HG03439 (cell line): ENCODE data around the gene UBL7.

Experiments used
- ATAC-seq: cut with Tn5 transposase; IDR thresholded peaks from one replicate; pipeline ENCODE4 v1.9.1; 2021; ENCODE audit warnings: mild to moderate bottlenecking, moderate library complexity; ENCODE audit not compliant: unreplicated experiment

Gene UBL7

GRCh38 chr15:74442063-74442462 lies 18.9 kb downstream of the UBL7 start:
- ATAC-seq, result no peak

GRCh38 chr15:74441248-74441941 lies 19.6 kb downstream of the UBL7 start:
- no peak for ATAC-seq

- peak; percentile 39 for ATAC-seq
Observed at GRCh38 chr15:74438721-74439316, 22.1 kb downstream of the UBL7 start.

- ATAC-seq, result no peak
Observed at GRCh38 chr15:74438206-74438605, 22.8 kb downstream of the UBL7 start.

DNA sequence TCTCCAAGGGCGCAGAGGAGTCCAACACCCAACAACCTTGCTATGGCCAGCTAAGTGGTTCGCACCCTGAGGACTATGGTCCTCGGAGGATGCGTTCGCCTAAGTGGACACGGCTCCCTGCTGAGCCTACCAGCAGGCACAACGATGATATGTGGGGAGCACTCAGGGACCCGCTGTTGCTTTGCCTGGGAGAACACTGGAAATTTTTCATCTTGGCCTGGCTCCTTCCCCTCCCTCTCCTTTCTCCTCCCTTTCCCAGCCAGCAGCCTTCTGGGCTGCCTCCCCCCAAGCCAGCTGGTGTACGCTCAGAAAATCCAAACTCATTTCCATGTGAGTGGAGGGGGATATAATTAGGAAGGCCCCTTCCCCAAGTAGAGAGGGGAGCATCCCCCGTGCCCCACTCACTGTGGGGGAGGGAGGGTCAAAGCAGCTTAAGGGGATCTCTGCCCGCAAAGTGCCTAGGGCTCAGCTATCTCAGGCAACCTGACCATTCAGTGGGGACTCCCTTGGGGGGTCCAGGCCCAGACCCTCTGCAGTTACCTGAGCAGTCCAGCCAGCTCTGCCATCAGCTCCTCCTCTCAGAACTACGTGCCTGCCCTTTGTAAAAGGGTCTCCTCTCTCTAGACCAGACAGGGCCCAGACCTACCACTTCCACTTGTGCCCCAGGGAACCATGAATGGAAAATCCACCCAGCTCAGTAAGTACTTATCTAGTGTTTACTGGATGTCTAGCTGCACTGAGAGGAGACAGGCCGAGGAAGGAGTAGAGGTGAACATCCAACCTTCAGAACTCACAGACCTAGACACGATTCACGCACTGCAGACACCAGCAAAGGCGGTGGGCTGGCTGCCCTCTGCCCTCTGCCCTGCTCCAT lies 26.5 kb downstream of the UBL7 start:
- ATAC-seq, result no peak

DNA sequence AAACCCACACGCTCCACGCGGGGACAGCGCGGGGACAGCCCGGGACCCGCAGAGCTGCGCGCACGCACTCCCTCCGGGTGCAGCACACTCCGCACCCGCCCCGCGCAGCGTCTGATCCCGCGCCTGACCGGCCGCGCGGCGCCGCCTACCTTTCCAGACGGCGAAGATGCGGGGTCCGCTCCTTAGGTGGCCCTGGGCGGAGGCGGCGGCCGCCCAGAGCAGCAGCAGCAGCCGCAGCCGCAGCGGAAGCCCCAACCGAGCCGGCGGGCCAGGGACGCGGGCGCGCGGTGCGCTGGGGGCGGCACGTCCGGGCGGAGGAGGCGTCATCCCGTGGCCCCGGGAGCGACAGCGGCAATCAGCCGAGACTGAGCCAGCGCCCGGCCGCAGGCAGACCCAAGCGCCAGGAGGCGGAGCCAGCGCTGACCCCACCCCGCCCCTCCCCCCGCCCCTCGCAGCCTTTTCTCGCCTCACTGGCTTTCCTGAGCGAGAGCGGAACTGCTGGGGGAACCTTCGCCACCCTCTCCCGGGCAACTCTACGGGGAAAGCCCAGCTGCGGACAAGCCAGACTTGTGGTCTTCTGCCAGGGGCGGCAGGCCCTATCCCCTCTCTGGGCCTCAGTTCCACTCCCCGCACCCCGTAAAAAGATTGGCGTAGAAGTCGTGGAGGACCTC lies 27.2 kb downstream of the UBL7 start, which contains the start of gene SEMA7A:
SEMA7A (minus strand) TSS at position 367 of the 671 bp plus-strand sequence; CDS start at position 327, 40 bp downstream.
- peak; percentile 56 for ATAC-seq

DNA sequence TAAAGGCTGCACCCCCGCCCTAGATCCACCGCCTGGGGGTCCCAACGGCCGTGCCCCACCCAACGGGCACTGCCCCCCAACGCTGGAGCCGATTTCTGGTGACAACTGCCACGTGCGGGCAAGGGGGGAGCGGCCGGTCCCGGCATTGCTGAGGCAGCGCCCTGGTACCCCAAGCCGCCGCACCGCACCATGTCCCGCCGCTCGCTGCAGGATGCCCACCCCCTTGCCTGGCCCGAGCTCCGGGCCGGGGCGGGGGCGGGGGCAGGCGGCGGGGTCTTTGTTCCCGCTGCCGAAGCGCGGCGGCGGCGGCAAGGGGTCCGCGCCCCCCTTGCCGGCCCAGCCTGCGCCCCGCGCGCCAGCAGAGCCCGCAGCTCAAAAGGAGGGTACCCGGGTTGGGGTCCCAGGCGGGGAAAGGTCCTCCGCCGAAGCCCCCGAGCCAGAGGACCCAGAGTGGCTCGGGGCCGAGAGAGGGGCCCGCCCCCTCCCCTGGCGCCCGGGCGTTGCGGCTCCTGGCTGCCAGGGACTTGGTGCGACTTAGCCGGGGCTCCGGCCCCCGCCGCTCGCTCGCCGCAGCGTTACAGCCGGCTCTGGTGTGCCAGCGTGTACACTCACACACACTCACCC lies 27.9 kb downstream of the UBL7 start:
- ATAC-seq, result no peak

- ATAC-seq, result no peak
Observed at GRCh38 chr15:74432271-74432967, 28.5 kb downstream of the UBL7 start.

- ATAC-seq, result no peak
Observed at GRCh38 chr15:74431645-74432044, 29.3 kb downstream of the UBL7 start.

- no peak for ATAC-seq
Observed at GRCh38 chr15:74431116-74431515, 29.8 kb downstream of the UBL7 start.

GRCh38 chr15:74430510-74430951 lies 30.4 kb downstream of the UBL7 start:
- no peak for ATAC-seq

DNA sequence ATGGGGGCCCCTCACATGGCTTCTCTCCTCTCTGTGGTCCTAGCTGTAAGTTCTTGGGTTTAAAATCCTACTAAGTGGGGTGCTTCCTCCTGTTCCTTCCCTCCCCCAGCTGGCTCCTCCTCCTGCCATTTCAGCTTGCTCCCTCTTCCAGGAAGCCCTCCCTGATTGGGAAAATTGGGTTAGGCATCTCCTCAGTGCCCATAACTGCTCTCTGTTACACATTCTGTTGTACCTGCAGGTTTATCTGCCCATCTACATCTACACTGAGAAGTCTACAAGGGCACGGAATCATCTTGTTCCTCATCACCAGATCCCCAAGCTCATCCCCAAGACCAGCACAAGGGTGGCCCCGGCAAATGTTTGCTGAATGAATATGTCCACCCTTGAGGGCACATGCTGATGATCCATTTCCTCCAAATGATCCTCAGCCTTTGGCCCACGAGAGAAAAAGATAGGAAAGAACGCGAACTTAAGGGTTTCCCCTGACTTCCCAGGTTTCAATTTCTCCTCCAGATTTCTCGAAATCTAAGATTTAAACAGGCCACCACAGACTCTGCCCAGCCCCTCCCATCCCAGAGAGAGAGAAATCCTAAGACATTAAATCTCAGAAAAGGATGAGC lies 31.1 kb downstream of the UBL7 start:
- no peak for ATAC-seq

DNA sequence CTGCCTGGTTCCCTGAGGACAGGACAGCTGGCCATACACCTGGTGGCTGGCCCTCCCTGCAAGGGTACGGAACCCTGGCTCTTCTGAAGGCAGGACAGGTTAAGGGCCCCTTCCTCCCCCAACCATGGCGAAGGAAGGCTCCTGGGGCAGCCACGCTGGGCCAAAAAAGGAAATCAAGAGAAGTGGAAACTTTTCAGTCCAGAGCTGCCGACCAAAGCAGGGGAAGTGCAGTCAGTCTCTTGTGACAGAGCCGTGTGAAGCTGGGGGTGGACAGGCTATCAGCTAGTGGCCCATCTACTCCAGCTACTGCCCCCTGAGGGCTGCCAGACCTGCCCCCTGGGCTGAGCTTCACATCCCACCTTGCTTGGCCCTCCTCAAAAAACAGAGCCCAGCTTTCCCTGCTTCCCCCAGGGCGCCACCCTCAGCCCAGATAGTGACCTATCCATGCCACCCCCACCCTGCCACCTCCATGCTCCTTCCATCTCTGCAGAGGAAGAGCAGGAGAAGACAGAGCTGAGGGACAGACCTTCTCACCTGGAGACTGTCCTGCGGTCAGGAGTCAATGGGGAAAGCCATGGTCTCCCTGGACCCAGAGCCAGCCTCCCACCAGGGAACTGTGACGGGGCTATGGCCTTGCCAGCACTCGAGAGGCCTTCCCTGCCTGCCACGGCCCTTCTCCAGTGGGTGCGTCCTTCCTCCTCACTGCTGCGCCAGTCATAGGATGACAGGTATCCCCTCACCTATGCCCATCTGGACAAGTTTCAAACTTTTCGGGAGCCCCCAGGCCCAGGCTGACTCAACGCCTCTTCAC lies 31.8 kb downstream of the UBL7 start:
- no peak for ATAC-seq

GRCh38 chr15:74428442-74428787 lies 32.5 kb downstream of the UBL7 start:
- ATAC-seq, result no peak

DNA sequence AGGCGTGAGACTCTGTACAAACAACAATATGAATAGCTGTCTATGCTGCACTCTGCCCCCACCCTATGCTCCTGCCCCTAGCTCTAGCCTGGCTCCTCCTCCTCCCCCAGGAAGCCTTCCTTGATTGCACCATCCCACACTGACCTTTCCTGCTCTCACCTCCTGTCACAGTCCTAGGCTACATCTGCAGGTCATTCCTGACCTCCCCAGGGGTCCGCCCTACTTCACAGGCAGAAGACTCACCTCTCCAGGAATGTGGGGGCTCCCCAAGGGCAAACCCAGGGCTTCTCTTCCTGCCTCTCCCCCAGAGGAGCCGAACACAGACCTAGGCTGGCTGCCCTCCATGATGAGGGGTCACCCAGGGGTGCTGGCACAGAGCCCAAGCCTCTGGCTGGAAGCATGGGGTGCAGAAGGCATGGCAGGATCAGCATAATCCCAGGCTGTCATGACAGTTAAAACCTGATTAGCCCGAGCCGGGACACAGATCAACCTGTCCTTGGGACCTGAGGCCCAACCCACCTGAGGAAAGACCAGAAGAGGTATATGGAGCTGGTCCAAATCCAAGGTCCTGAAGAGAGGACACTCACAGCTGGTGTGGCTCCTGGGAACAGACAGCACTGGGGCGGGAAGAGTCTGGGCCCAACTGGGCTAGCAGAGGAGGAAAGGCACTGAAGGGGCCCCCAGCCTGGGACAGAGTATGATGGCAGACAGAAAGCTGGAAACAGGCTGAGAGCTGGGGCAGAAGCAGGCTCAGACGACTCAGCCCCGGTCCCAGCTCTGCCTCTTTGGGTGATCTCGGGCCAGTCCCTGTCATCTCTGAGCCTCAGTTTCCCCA lies 33.1 kb downstream of the UBL7 start:
- no peak for ATAC-seq

DNA sequence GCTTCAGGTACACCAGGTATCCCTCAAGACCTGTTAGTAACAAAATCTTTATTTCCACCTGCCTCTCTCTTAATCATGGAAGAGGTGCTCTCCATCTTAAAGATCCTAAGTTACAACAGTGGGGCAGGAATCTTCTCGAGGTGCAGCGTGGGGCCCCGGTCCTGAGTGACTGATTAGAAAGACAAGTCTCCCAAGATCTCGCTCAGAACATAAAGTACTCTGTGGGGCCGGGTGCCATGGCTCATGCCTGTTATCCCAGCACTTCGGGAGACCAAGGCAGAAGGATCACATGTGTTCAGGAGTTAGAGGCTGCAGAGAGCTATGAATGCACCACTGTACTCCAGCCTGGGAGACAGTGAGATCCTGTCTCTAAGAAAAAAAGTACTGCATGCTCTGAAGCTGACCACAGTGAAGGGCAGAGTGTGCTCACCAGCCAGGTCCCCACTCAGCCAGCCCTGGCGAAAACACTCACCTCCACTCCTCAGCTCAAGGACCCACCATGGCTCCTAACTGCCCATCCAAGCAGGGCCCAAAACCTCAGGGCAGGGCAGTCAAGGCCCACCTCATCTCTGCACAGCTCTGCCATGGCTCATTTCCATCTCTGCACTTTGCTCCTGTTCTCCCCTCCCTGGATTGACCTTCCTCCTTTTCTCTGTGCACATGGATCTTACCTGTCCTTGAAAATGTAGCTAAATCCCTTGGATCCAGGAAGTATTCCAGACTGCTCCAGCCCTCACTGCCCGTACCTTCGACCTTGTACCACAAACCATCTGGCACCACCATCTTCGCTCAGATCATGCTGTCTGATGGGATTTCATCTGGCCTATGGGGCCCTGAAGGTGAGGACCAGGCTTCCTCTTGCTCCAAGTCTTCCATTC lies 34.3 kb downstream of the UBL7 start:
- ATAC-seq, result no peak

GRCh38 chr15:74425630-74426029 lies 35.3 kb downstream of the UBL7 start:
- no peak for ATAC-seq
